Raji (cell line): Measurements from ENCODE around the gene B3GAT3.
A peak's percentile ranks its signal among the peaks of the same experiment; 100 is the strongest.

Experiments
- POLR2A ChIP-seq: IDR thresholded peaks from 2 replicates; pipeline ENCODE4 v1.6.1; 2011; ENCODE audit warnings: low read depth, low read length, control low read depth; ENCODE audit not compliant: insufficient read depth

B3GAT3 gene

GRCh38 chr11:62621567-62622470 lies at the start of gene B3GAT3:
TSS of gene B3GAT3 (minus strand) at chr11:62621986. CDS start at chr11:62621947, 39 bp downstream.
- TF ChIP-seq POLR2A = peak; percentile 89

GRCh38 chr11:62671236-62671607 lies 49.4 kb upstream of the B3GAT3 start:
- TF ChIP-seq POLR2A = no peak

GRCh38 chr11:62669420-62670161 lies 47.8 kb upstream of the B3GAT3 start:
- peak; percentile 43; the same call in 1 of the 2 replicates for TF ChIP-seq POLR2A

GRCh38 chr11:62667460-62667859 lies 45.7 kb upstream of the B3GAT3 start:
- peak; percentile 36; the same call in 1 of the 2 replicates for TF ChIP-seq POLR2A

GRCh38 chr11:62666259-62666926 lies 44.6 kb upstream of the B3GAT3 start:
- peak; percentile 69 for TF ChIP-seq POLR2A

DNA sequence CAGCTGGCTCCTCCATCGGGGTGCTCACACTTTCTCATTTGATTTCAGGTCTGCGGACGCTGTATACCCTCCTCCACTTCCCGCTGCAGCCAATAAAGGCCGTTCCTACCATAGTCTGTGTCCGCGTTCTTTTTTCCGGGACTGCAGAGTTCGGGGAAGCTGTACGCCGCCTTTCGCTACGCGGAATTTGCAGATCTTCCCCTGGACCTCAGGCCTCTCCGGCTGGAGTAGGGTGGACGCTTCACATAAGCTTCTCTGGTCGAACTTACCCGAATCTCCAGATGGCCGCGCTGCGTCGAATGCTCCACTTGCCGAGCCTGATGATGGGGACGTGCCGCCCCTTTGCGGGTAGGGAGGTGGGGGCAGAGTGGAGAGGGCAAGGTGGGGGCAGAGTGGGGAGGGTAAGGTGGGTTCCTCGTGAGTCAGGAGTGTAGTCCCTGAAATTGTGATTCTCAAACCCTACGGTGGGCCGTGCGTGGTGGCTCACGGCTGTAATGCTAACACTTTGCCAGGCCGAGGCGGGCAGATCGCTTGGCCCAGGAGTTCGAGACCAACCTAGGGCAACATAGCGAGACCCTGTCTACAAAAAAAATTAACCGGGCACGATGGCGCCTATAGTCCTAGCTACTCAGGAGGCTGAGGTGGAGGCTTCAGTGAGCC lies 43.9 kb upstream of the B3GAT3 start:
- TF ChIP-seq POLR2A = no peak; the same call in 1 of the 2 replicates

DNA sequence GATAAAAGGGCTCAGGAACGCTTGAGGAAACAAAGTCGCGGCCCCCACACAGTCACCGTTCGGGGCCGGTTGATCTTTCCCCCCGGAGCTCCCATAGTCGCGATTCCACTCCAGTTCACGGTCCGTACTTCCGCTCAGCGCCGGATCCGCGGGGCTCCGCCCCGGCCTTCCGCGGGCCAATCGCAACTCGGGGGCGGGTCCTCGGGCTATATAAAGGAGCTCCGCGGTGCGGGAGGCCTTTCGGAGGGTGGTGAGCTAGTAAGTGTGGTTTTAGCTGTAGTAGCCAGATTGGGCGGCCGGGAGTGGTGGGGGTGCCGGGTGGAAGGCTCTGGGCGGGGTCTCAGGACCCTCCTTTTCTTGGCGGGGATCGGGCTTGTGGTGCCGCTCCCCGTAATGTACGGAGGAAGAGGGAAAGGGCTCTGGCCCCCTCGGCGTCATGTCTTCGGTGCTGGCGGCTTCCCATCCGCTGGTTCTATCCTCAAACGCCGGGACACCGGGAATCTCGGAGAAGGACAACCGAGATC lies 43.4 kb upstream of the B3GAT3 start, which contains the start of the genes C11orf98 and CSKMT:
Gene C11orf98, minus strand, starts transcription at position 136 of the 524 bp plus-strand sequence. Its CDS starts 41 bp downstream, at position 95.
Gene CSKMT, plus strand, starts transcription at position 238 of the 524 bp plus-strand sequence. CDS start 568 bp downstream, outside the sequence.
- peak; percentile 93 for TF ChIP-seq POLR2A

GRCh38 chr11:62664405-62665074 lies 42.8 kb upstream of the B3GAT3 start:
- TF ChIP-seq POLR2A = no peak

DNA sequence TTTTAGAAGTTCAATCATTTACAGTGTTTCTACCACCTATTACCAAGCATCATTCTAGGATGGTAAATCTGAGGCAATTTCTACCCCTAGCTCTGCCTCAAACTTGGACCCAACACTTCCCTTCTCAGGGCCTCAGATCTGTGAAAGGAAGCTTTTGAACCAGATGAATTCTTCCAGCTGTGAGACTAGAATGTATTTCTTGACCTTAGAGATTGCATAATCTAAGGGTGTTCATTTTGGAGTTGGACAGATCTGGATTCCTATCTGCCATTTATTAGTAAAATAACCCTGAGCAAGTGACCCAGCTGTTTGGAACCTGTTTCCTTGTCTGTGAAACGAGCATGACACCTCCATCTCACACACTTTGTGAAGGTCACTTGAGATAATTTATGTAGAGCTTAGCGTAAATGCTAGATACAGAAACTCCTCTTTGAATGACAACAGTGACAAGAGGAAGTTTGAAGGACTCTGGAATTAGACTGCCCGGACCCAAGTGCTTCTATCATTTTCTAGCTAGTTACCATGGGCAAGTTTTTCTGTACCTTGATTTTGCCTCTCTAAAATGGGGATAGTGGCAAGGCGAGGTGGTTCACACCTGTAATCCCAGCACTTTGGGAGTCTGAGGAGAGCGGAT lies 35.1 kb upstream of the B3GAT3 start:
- no peak for TF ChIP-seq POLR2A

- no peak for TF ChIP-seq POLR2A
These were observed 32.5 kb upstream of the B3GAT3 start for GRCh38 chr11:62654297-62654696.

DNA sequence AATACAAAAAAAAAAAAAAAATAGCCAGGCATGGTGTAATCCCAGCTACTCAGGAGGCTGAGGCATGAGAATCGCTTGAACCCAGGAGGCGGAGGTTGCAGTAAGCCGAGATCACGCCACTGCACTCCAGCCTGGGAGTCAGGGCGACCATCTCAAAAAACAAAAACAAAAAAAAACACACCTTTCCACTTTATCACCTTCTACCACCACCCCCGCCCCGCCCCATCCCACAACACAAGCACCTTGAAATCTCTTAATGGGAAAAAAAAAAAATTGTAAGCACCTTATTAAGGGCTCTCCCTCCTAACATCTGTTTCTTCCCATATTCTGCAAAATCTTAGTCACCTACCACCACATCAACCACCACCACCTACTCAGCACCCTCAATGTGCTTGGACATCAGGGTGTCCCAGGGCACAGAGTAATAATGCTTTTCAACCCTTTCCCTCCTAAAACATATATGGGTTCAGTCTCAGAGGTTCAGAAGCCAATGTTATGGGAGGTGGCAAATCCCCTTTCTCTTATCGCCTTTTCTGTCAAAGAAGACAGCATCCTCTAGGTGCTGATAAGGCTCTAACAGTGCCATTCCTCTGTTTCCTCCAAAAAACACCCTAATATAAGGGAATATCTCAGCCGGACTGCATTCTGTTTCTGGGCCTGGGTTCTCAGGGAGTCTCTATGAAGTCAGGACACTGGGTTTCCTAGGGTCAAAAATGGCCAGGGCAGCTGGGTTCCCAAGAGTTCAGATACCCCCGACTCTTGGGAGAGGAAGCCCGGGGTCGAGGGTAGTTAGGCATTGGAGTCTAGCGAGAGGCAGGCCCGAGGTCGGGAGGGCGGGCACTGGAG lies 30.6 kb upstream of the B3GAT3 start:
- no peak for TF ChIP-seq POLR2A

DNA sequence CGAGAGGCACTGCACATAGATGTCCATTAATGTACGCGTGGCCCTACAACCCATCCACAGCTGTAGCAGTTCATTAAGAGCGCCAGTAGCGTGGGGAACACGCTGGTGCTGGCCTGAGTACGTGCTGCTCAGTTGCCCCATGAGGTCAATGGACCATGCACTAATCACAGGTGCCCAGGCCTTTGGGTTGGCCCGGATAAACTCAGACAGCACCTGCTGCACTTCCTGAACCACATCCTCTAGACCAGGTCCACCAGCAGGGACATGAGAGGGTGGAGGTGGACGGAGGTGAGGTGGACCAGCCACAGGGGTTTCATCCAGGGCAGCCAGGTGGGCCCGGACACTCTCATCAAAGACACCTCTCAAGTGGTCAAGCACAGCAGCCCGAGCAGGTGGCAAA lies 27.7 kb upstream of the B3GAT3 start:
- TF ChIP-seq POLR2A = no peak

DNA sequence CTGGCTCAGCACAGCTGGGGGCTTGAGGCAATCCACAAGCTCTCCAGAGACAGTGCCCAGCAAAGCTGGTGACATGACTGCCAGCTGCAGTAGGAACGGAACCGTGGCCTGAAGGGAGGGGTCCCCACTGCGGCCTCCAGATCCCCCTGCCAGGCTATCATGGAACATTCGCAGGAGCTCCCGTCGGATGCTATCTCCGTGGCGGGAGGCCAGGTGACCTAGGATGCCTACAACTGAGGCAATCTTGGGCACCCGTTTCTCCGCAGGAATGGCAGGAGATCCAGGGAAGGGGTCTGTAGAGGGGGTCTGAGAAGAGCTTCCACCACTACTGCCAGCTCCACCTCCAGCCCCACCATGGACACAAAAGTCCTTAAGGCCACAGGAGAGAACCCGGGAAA lies 27.2 kb upstream of the B3GAT3 start:
- no peak for TF ChIP-seq POLR2A
